HG03442 (cell line): ENCODE data around the gene TTF2.
"Not testable (repeated sequence)": the region's sequence is repeated elsewhere in the genome, so short reads cannot be mapped to it uniquely, and the experiment has no call there.

ENCODE experiments used
- ATAC-seq: cut with Tn5 transposase; IDR thresholded peaks from one replicate; pipeline ENCODE4 v1.9.1; 2021; ENCODE audit warnings: mild to moderate bottlenecking, moderate library complexity; ENCODE audit not compliant: unreplicated experiment

TTF2 gene

DNA sequence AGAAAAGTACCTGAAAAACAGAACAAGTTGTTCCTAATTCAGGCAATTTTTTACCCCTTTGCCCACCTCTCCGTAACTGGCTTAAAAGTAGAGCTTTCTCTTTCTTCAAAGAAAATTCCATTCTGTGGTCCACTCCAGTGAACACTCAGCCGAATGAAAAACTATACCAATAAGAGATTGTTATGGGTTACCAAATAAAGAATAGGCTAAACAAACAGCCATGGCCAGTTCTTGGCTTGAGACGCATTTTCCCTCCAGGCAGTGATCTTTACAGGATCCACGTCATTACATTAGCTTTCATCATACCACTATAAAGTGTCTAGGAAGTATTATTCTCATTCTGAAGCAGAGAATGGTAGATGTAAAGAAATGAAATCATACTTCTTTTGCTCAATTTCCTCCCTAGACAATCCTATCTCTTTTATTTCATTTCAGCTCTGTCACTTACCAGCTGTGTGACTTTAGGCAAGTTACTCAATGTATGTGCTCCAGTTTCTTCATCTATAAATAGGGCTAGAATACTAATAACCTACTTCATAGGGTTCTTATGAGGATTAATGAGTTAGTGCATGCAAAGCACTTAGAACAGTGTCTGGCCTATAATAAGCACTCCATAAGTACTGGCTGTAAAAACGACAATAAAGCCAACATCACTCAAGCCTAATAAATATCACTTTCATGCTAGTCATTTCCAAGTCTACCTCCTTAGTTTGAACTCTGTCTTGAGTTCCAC is 87.9 kb downstream of the TTF2 start:
- no peak for ATAC-seq

DNA sequence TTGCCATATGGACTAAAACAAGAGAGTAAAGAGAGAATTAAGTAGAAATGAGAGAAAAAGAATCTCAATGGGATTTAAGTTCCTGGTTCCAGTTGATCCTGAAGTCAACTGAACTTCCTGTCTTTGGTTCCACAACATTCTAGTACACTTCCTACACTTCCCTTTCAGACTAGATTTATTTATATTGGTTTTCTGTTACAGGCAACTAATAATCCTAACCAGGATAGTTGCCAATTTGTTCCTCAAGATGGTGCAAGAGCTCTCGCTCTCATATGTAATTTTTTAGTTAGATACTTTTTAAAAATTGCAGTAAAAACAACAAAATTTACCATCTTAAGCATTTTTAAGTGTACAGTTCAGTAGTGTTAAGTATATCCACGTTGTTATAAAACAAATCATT is 90.2 kb downstream of the TTF2 start:
- no peak for ATAC-seq

DNA sequence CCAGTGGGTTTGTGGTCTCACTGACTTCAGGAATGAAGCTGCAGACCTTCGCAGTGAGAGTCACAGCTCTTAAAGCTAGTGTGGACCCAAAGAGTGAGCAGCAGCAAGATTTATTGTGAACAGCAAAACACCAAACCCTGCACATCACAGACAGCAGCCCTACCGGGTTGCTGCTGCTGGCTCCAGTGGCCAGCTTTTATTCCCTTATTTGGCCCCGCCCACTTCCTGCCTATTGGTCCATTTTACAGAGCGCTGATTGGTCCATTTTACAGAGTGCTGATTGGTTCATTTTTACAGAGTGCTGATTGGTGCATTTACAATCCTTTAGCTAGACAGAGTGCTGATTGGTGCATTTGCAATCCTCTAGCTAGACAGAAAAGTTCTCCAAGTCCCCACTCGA is 91.2 kb downstream of the TTF2 start:
- ATAC-seq, result not testable (repeated sequence)
